Measurements from ENCODE around the gene USH2A.

USH2A gene

GRCh38 chr1:215857317-215857716 is 565.9 kb downstream of the USH2A start:
- H3K9ac ChIP-seq (ENCODE audit: low read depth, low read length) = no peak overlapping the region
- no peaks in the 10 kb centered on the region for H3K4me1 ChIP-seq (ENCODE audit: insufficient read depth, low read length)
- no peak overlapping the region for H3K4me2 ChIP-seq (ENCODE audit: insufficient read depth, low read length)
- no peaks in the 10 kb centered on the region for H3K9me3 ChIP-seq (ENCODE audit: insufficient read depth, low read length, severe bottlenecking)
- ATAC-seq (ENCODE audit: insufficient read depth, low read depth) (no peak), DNase-seq (no peak)
- H3K79me2 ChIP-seq (ENCODE audit: insufficient read depth, low read length) = no peaks in the 10 kb centered on the region
- H3K27ac ChIP-seq (ENCODE audit: low read length) = no peak overlapping the region
- no peaks in the 10 kb centered on the region for H4K20me1 ChIP-seq (ENCODE audit: insufficient read depth, low read length)
- H3K27me3 ChIP-seq (ENCODE audit: insufficient read depth, low read length, poor library complexity) = no peaks in the 10 kb centered on the region
- TF ChIP-seq CTCF (IDR thresholded peaks at IDR 0.05; ENCODE audit: borderline replicate concordance, extremely low read depth, low read length, poor library complexity, severe bottlenecking) = no peak
- no peak for TF ChIP-seq EZH2 (IDR thresholded peaks at IDR 0.05; ENCODE audit: borderline replicate concordance, low read depth, low read length, severe bottlenecking)
- H3K4me3 ChIP-seq (ENCODE audit: low read depth in 1 of 2, low read length in 2 of 2) = no peak overlapping the region
- H2AFZ ChIP-seq (ENCODE audit: low read depth, low read length) = no peak overlapping the region
- H3K36me3 ChIP-seq (ENCODE audit: insufficient read depth, low read length) = no peaks in the 10 kb centered on the region

GRCh38 chr1:215845234-215845891 is 577.9 kb downstream of the USH2A start:
- no peak for DNase-seq
- Histone ChIP-seq H3K4me2 (ENCODE audit: insufficient read depth, low read length) (no peak overlapping the region), H2AFZ (ENCODE audit: low read depth, low read length) (no peak overlapping the region)

GRCh38 chr1:215844777-215845176 is 578.5 kb downstream of the USH2A start:
- H3K4me3 ChIP-seq (ENCODE audit: low read depth in 1 of 2, low read length in 2 of 2) = no peak overlapping the region
- no peak for TF ChIP-seq EZH2 (IDR thresholded peaks at IDR 0.05; ENCODE audit: borderline replicate concordance, low read depth, low read length, severe bottlenecking)
- TF ChIP-seq CTCF (IDR thresholded peaks at IDR 0.05; ENCODE audit: borderline replicate concordance, extremely low read depth, low read length, poor library complexity, severe bottlenecking) = no peak
- no peaks in the 10 kb centered on the region for H3K27me3 ChIP-seq (ENCODE audit: insufficient read depth, low read length, poor library complexity)
- H3K4me1 ChIP-seq (ENCODE audit: insufficient read depth, low read length) = no peaks in the 10 kb centered on the region
- no peaks in the 10 kb centered on the region for H3K79me2 ChIP-seq (ENCODE audit: insufficient read depth, low read length)
- DNase-seq = no peak
- H3K9me3 ChIP-seq (ENCODE audit: insufficient read depth, low read length, severe bottlenecking) = no peaks in the 10 kb centered on the region
- H4K20me1 ChIP-seq (ENCODE audit: insufficient read depth, low read length) = no peaks in the 10 kb centered on the region
- ATAC-seq (ENCODE audit: insufficient read depth, low read depth) = no peak
- H3K27ac ChIP-seq (ENCODE audit: low read length) = no peak overlapping the region
- H3K4me2 ChIP-seq (ENCODE audit: insufficient read depth, low read length) = no peak overlapping the region
- H3K36me3 ChIP-seq (ENCODE audit: insufficient read depth, low read length) = no peaks in the 10 kb centered on the region
- no peak overlapping the region for H3K9ac ChIP-seq (ENCODE audit: low read depth, low read length)
- no peak overlapping the region for H2AFZ ChIP-seq (ENCODE audit: low read depth, low read length)

More at GRCh38 chr1:215845234-215845891, 577.9 kb downstream of the USH2A start:
- Histone ChIP-seq H4K20me1 (ENCODE audit: insufficient read depth, low read length) (no peaks in the 10 kb centered on the region), H3K9ac (ENCODE audit: low read depth, low read length) (no peak overlapping the region), H3K4me3 (ENCODE audit: low read depth in 1 of 2, low read length in 2 of 2) (no peak overlapping the region), H3K27ac (ENCODE audit: low read length) (no peak overlapping the region), H3K79me2 (ENCODE audit: insufficient read depth, low read length) (no peaks in the 10 kb centered on the region), H3K36me3 (ENCODE audit: insufficient read depth, low read length) (no peaks in the 10 kb centered on the region), H3K27me3 (ENCODE audit: insufficient read depth, low read length, poor library complexity) (no peaks in the 10 kb centered on the region), H3K4me1 (ENCODE audit: insufficient read depth, low read length) (no peaks in the 10 kb centered on the region), H3K9me3 (ENCODE audit: insufficient read depth, low read length, severe bottlenecking) (no peaks in the 10 kb centered on the region)
- ATAC-seq (ENCODE audit: insufficient read depth, low read depth) = no peak
- no peak for TF ChIP-seq EZH2 (IDR thresholded peaks at IDR 0.05; ENCODE audit: borderline replicate concordance, low read depth, low read length, severe bottlenecking)
- TF ChIP-seq CTCF (IDR thresholded peaks at IDR 0.05; ENCODE audit: borderline replicate concordance, extremely low read depth, low read length, poor library complexity, severe bottlenecking) = no peak

Measured in DND-41 (cell line).